GM12878 (cell line): ENCODE measurements around the gene C6orf52. TPM values are rescaled to one million over a fixed set of nuclear protein-coding genes. Genes with fewer than 3 reads are reported as not detected.

ENCODE experiments used
- ATAC-seq: fragments of 200-7000 bp; cut with Tn5 transposase; 3 replicates; pipeline ENCODE4 v1.9.1; 2020; ENCODE audit warnings: mild to moderate bottlenecking, moderate library complexity
- BruUV-seq: library from RNA; stranded (reverse); fragments of 400-500 nt; replicated peaks from 2 replicates; lab custom pipeline; 2021; lab: Mats Ljungman, UMichigan
- CTCF ChIA-PET: fragments of 300-600 bp; sonication (Branson Sonifier 250); formaldehyde crosslinking; extraction: SDS; loops from one replicate; lab custom pipeline; 2021; ENCODE audit warnings: inconsistent platforms; lab: Yijun Ruan, JAX
- POLR2A ChIA-PET: fragments of 350-600 bp; formaldehyde crosslinking; extraction: SDS; loops from one replicate; lab custom pipeline; 2021; ENCODE audit warnings: inconsistent platforms; lab: Charles Lee
- RAD21 ChIA-PET: fragments of 300-600 bp; sonication (Branson Sonifier 250); formaldehyde crosslinking; loops from one replicate; lab custom pipeline; 2023; ENCODE audit warnings: antibody characterized with exemption; ENCODE audit not compliant: unreplicated experiment; lab: Charles Lee
- SMC1A ChIA-PET: fragments of 300-600 bp; sonication (Branson Sonifier 250); formaldehyde crosslinking; loops from one replicate; lab custom pipeline; 2023; ENCODE audit not compliant: unreplicated experiment, uncharacterized antibody; lab: Charles Lee
- DNase-seq: peaks from one replicate; pipeline ENCODE4 v3.0.0-alpha.2; 2011; ENCODE audit warnings: low read depth, low spot score
- FAIRE-seq: peaks from 3 replicates; lab custom pipeline; 2011; peaks lifted over from hg19 to GRCh38; lab: Jason Lieb, UNC
- H2AFZ ChIP-seq: 2 replicates; pipeline ENCODE4 v1.6.0; 2011; ENCODE audit warnings: low read depth, low read length, control low read depth; ENCODE audit not compliant: control insufficient read depth
- H3K27ac ChIP-seq: 2 replicates; pipeline ENCODE4 v1.5.1; 2011; ENCODE audit warnings: control low read depth; ENCODE audit not compliant: control insufficient read depth, insufficient read depth
- H3K27me3 ChIP-seq, 2 experiments: replicated peaks in 1 of 2; 2 replicates each; pipeline versions ENCODE4 v1.6.0 to v1.6.1; 2011; ENCODE audit warnings: low read length in 1 of 2; ENCODE audit not compliant: control insufficient read depth in 2 of 2, insufficient read depth in 2 of 2
- H3K36me3 ChIP-seq, 2 experiments: 2 replicates each; pipeline ENCODE4 v1.5.1; 2011; ENCODE audit warnings: low read length in 1 of 2; ENCODE audit not compliant: control insufficient read depth in 2 of 2, insufficient read depth in 2 of 2
- H3K4me1 ChIP-seq: 2 replicates; pipeline ENCODE4 v1.6.1; 2011; ENCODE audit warnings: mild to moderate bottlenecking, low read length, moderate library complexity, mixed read lengths; ENCODE audit not compliant: control insufficient read depth, insufficient read depth
- H3K4me2 ChIP-seq: 2 replicates; pipeline ENCODE4 v1.6.0; 2011; ENCODE audit warnings: control low read depth; ENCODE audit not compliant: control insufficient read depth, insufficient read depth
- H3K4me3 ChIP-seq: fragments of 200-600 bp; sonication (generic); 2 replicates; pipeline ENCODE4 v1.5.1; 2016
- H3K79me2 ChIP-seq: 2 replicates; pipeline ENCODE4 v1.6.0; 2011; ENCODE audit warnings: low read length; ENCODE audit not compliant: control insufficient read depth, insufficient read depth
- H3K9ac ChIP-seq: 2 replicates; pipeline ENCODE4 v1.8.0; 2011; ENCODE audit warnings: low read length, control low read depth, mixed read lengths; ENCODE audit not compliant: control insufficient read depth, insufficient read depth
- H3K9me3 ChIP-seq: replicated peaks from 3 replicates; pipeline ENCODE4 v1.5.1; 2011; ENCODE audit warnings: mild to moderate bottlenecking, low read length; ENCODE audit not compliant: control insufficient read depth, insufficient read depth
- H4K20me1 ChIP-seq: 2 replicates; pipeline ENCODE4 v1.6.0; 2011; ENCODE audit not compliant: control insufficient read depth, insufficient read depth
- ATF2 ChIP-seq: IDR thresholded peaks from 2 replicates; pipeline ENCODE4 v1.6.1; 2012; ENCODE audit warnings: low read length, inconsistent platforms
- CBX3 ChIP-seq: fragments of 200-600 bp; sonication (generic); IDR thresholded peaks from 2 replicates; pipeline ENCODE4 v1.6.1; 2016; ENCODE audit warnings: low read depth, borderline replicate concordance
- ZBTB40 ChIP-seq: fragments of 450-650 bp; IDR thresholded peaks from 2 replicates; pipeline ENCODE4 v1.6.1; 2016; ENCODE audit warnings: mild to moderate bottlenecking, moderate library complexity, borderline replicate concordance
- ZNF24 ChIP-seq: fragments of 450-650 bp; IDR thresholded peaks from 2 replicates; pipeline ENCODE4 v1.6.1; 2017; ENCODE audit warnings: antibody characterized with exemption, mild to moderate bottlenecking
- WGBS: methylation state at CpG from one replicate; pipeline ENCODE4 v1.1.6; 2016; ENCODE audit warnings: low lambda C conversion rate; ENCODE audit not compliant: insufficient replicate concordance, insufficient coverage; ENCODE audit errors: missing lambda C conversion rate; 5-methylcytosine and 5-hydroxymethylcytosine counted together
- in situ Hi-C: fragments of 300-500 bp; cut with MboI; formaldehyde crosslinking; loops from 9 replicates; pipeline ENCODE4 v1.14.3; 2018; ENCODE audit warnings: mixed read lengths
- intact Hi-C: fragments of 100-400 bp; cut with micrococcal nuclease; formaldehyde crosslinking; loops from one replicate; pipeline ENCODE4 v1.14.2; 2022; ENCODE audit not compliant: unreplicated experiment
- polyA plus RNA-seq, 11 experiments: library from polyadenylated mRNA; depleted of rRNA in 4 of 11; unstranded in 6 of 11; stranded (reverse) in 5 of 11; fragments of >200 nt; fragmentation: Nextera tagmentation in 4 of 11; fragmentation: Illumina TruSeq in 1 of 11; extraction: Ambion mirVana in 4 of 11; extraction: Trizol in 1 of 11; gene quantifications; 1 replicate in 1 of 11; 2 replicates in 10 of 11; pipeline versions ENCODE4 v1.2.1 to v1.2.3, GENCODE V29; 2011 to 2016; ENCODE audit warnings: inconsistent platforms in 2 of 11, missing spikeins in 2 of 11, low read depth in 1 of 11
- total RNA-seq, 4 experiments: library from RNA; depleted of rRNA in 3 of 4; stranded (reverse); fragments of >200 nt in 3 of 4; fragmentation: Illumina TruSeq in 1 of 4; extraction: Trizol in 1 of 4; gene quantifications; 2 replicates each; pipeline versions ENCODE4 v1.2.1 to v1.2.3, GENCODE V29; 2013 to 2021
- TF ChIP-seq, protein P1 (sequence below): fragments of 450-650 bp; conservative IDR thresholded peaks from 2 replicates; pipeline ENCODE4 v1.6.1; 2017; ENCODE audit warnings: mild to moderate bottlenecking, moderate library complexity

The C6orf52 gene
- total and polyA plus RNA-seq, 10 of the 15 experiments (the other 5 are each of a cell fraction or from before 2014, with no cell fraction given) = 2.7 to 15.1 (median 4.9) TPM

- ATAC-seq (no peak), FAIRE-seq (no peak), DNase-seq (no peak)
- no peak overlapping the region for H2AFZ ChIP-seq
- H3K9me3 ChIP-seq = no peaks in the 10 kb centered on the region
- CTCF ChIA-PET = no interaction called here
- no peaks in the 10 kb centered on the region for H3K4me1 ChIP-seq
- intact Hi-C loops = no loop called here
- no peaks in the 10 kb centered on the region for H4K20me1 ChIP-seq
- POLR2A ChIA-PET = no interaction called here
- RAD21 ChIA-PET = no interaction called here
- SMC1A ChIA-PET = no interaction called here
- no peaks in the 10 kb centered on the region for H3K36me3 ChIP-seq
- H3K79me2 ChIP-seq = no peaks in the 10 kb centered on the region
- H3K4me2 ChIP-seq = no peak overlapping the region
- no peak overlapping the region for H3K9ac ChIP-seq
- in situ Hi-C loops = no loop called here
- H3K27me3 ChIP-seq = no peaks in the 10 kb centered on the region
- H3K27ac ChIP-seq = no peak overlapping the region
- TF ChIP-seq ZNF24 (no peak), ZBTB40 (no peak), CBX3 (no peak), ATF2 (no peak)
- TF ChIP-seq, protein P1, sequence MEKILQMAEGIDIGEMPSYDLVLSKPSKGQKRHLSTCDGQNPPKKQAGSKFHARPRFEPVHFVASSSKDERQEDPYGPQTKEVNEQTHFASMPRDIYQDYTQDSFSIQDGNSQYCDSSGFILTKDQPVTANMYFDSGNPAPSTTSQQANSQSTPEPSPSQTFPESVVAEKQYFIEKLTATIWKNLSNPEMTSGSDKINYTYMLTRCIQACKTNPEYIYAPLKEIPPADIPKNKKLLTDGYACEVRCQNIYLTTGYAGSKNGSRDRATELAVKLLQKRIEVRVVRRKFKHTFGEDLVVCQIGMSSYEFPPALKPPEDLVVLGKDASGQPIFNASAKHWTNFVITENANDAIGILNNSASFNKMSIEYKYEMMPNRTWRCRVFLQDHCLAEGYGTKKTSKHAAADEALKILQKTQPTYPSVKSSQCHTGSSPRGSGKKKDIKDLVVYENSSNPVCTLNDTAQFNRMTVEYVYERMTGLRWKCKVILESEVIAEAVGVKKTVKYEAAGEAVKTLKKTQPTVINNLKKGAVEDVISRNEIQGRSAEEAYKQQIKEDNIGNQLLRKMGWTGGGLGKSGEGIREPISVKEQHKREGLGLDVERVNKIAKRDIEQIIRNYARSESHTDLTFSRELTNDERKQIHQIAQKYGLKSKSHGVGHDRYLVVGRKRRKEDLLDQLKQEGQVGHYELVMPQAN = no peak
- 61% methylated on average over 4 of the region's 4 CpGs for WGBS
- no peak overlapping the region for H3K4me3 ChIP-seq
- BruUV-seq = no TSS peak
Observed at GRCh38 chr6:10678456-10678855, 16.0 kb downstream of the C6orf52 start.
